ENCODE results near the gene PDE4B. TPM values are rescaled to one million over a fixed set of nuclear protein-coding genes. Genes with fewer than 3 reads are reported as not detected.

The PDE4B gene
- total RNA-seq, 1 experiment from 2014 or later, result not detected

DNA sequence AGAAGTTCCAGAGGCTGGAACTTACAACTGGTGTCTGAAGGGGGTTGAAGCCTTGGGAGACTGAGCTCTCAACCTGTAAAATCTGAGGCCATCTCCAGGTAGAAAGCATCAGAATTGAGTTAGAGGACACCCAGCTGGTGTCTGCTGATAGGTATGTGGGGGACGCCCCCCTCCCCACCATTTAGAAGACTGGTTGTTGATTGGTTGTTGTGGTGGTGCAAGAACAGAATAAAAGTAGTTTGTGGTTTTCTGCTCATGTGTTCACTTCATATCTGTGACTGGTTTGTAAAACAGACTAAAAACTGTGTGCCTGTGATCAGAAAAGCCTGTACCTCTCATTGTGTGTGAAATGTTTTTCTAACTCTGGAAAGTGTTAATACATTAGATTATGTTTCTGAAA lies 33.2 kb upstream of the PDE4B start:
- DNase-seq, result no peak
- peaks cover 3% of the 10 kb centered on the region for H3K27me3 Mint-ChIP-seq (ENCODE audit: insufficient read depth, unreplicated experiment)
- H3K27me3 ChIP-seq (replicated peaks; ENCODE audit: control insufficient read depth, insufficient read depth, low read length), result no peaks in the 10 kb centered on the region
- no peaks in the 10 kb centered on the region for H3K4me1 Mint-ChIP-seq (ENCODE audit: low read depth, unreplicated experiment)
- CTCF ChIA-PET, result no interaction called here
- H3K4me3 ChIP-seq (ENCODE audit: low read depth, low read length), result no peak overlapping the region
- intact Hi-C loops (cut with micrococcal nuclease; ENCODE audit: unreplicated experiment), result no loop called here
- H3K36me3 ChIP-seq (ENCODE audit: control insufficient read depth, insufficient read depth, low read length), result no peaks in the 10 kb centered on the region
- no peak for TF ChIP-seq CTCF (IDR thresholded peaks at IDR 0.05; ENCODE audit: insufficient read depth in 1 of 2, low read depth in 1 of 2, low read length in 1 of 2, severe bottlenecking in 1 of 2, unreplicated experiment in 1 of 2)
- no peak overlapping the region for H3K4me3 Mint-ChIP-seq (ENCODE audit: unreplicated experiment)
- H3K9me3 ChIP-seq, result no peaks in the 10 kb centered on the region
- H3K27ac Mint-ChIP-seq (ENCODE audit: unreplicated experiment), result no peak overlapping the region
- BruUV-seq (replicated peaks), result no TSS peak
- no peaks in the 10 kb centered on the region for H3K9me3 Mint-ChIP-seq (ENCODE audit: unreplicated experiment)
- no peaks in the 10 kb centered on the region for H3K36me3 Mint-ChIP-seq (ENCODE audit: insufficient read depth, unreplicated experiment)
- POLR2A ChIA-PET, result no interaction called here
- H3K4me1 ChIP-seq, result no peaks in the 10 kb centered on the region

DNA sequence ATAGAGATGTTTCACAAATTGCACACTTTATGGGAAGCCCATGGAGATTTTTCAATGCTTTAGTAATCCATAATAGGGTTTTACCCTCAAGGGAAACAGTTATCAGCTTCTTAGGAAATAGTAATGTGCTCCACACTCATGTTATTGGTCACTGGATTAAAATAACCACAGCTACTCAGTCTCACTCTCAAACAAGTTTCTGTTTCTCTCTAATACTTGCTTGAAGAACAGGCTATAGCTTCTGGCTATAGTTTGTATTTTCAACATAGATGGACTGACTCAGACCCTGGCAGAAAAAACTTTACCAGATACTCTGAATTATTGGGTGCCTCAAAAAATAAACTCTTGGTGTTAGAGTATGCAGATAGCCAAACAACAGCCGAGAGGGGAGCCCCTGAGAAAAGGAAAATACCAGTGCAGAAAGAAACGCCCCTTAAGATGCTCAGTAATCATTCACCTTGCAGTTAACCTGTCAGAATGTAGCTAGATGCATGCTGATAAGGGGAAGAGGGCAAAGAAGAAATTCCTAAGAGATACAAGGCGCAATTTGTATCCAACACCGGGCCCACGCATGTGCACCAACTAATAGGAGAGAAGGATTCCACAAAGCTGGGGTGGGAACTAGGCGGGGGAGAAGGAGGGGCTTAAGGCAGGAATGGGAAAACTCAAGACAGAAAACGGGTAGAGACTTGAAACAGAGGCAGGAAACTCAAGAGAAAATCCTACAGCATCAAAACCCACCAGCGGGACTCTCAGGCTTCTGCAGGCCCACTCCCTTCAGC lies 30.4 kb upstream of the PDE4B start:
- CTCF ChIA-PET, result no interaction called here
- no peaks in the 10 kb centered on the region for H3K9me3 ChIP-seq
- Mint-ChIP-seq H3K9me3 (ENCODE audit: unreplicated experiment) (no peaks in the 10 kb centered on the region), H3K27me3 (ENCODE audit: insufficient read depth, unreplicated experiment) (peaks cover 3% of the 10 kb centered on the region), H3K36me3 (ENCODE audit: insufficient read depth, unreplicated experiment) (no peaks in the 10 kb centered on the region), H3K4me1 (ENCODE audit: low read depth, unreplicated experiment) (no peaks in the 10 kb centered on the region), H3K4me3 (ENCODE audit: unreplicated experiment) (no peak overlapping the region), H3K27ac (ENCODE audit: unreplicated experiment) (no peak overlapping the region)
- H3K4me3 ChIP-seq (ENCODE audit: low read depth, low read length), result no peak overlapping the region
- no TSS peak for BruUV-seq (replicated peaks)
- H3K27me3 ChIP-seq (replicated peaks; ENCODE audit: control insufficient read depth, insufficient read depth, low read length), result no peaks in the 10 kb centered on the region
- no peak for TF ChIP-seq CTCF (IDR thresholded peaks at IDR 0.05; ENCODE audit: insufficient read depth in 1 of 2, low read depth in 1 of 2, low read length in 1 of 2, severe bottlenecking in 1 of 2, unreplicated experiment in 1 of 2)
- peak in 1 of 2 experiments; percentile 40 for DNase-seq
- intact Hi-C loops (cut with micrococcal nuclease; ENCODE audit: unreplicated experiment), result no loop called here
- no peaks in the 10 kb centered on the region for H3K36me3 ChIP-seq (ENCODE audit: control insufficient read depth, insufficient read depth, low read length)
- POLR2A ChIA-PET, result no interaction called here
- no peaks in the 10 kb centered on the region for H3K4me1 ChIP-seq

GRCh38 chr1:65764052-65764451 lies 28.6 kb upstream of the PDE4B start:
- CTCF ChIA-PET, result no interaction called here
- Histone ChIP-seq H3K9me3 (no peaks in the 10 kb centered on the region), H3K27me3 (replicated peaks; ENCODE audit: control insufficient read depth, insufficient read depth, low read length) (no peaks in the 10 kb centered on the region), H3K36me3 (ENCODE audit: control insufficient read depth, insufficient read depth, low read length) (no peaks in the 10 kb centered on the region), H3K4me3 (ENCODE audit: low read depth, low read length) (no peak overlapping the region), H3K4me1 (no peaks in the 10 kb centered on the region)
- no TSS peak for BruUV-seq (replicated peaks)
- Mint-ChIP-seq H3K27me3 (ENCODE audit: insufficient read depth, unreplicated experiment) (peaks cover 3% of the 10 kb centered on the region), H3K36me3 (ENCODE audit: insufficient read depth, unreplicated experiment) (no peaks in the 10 kb centered on the region), H3K4me3 (ENCODE audit: unreplicated experiment) (no peak overlapping the region), H3K9me3 (ENCODE audit: unreplicated experiment) (no peaks in the 10 kb centered on the region), H3K4me1 (ENCODE audit: low read depth, unreplicated experiment) (no peaks in the 10 kb centered on the region), H3K27ac (ENCODE audit: unreplicated experiment) (no peak overlapping the region)
- no peak for TF ChIP-seq CTCF (IDR thresholded peaks at IDR 0.05; ENCODE audit: insufficient read depth in 1 of 2, low read depth in 1 of 2, low read length in 1 of 2, severe bottlenecking in 1 of 2, unreplicated experiment in 1 of 2)
- no peak for DNase-seq
- intact Hi-C loops (cut with micrococcal nuclease; ENCODE audit: unreplicated experiment), result no loop called here
- POLR2A ChIA-PET, result no interaction called here
